ENCODE data around the gene VAT1L.

- TF ChIP-seq, protein P1, sequence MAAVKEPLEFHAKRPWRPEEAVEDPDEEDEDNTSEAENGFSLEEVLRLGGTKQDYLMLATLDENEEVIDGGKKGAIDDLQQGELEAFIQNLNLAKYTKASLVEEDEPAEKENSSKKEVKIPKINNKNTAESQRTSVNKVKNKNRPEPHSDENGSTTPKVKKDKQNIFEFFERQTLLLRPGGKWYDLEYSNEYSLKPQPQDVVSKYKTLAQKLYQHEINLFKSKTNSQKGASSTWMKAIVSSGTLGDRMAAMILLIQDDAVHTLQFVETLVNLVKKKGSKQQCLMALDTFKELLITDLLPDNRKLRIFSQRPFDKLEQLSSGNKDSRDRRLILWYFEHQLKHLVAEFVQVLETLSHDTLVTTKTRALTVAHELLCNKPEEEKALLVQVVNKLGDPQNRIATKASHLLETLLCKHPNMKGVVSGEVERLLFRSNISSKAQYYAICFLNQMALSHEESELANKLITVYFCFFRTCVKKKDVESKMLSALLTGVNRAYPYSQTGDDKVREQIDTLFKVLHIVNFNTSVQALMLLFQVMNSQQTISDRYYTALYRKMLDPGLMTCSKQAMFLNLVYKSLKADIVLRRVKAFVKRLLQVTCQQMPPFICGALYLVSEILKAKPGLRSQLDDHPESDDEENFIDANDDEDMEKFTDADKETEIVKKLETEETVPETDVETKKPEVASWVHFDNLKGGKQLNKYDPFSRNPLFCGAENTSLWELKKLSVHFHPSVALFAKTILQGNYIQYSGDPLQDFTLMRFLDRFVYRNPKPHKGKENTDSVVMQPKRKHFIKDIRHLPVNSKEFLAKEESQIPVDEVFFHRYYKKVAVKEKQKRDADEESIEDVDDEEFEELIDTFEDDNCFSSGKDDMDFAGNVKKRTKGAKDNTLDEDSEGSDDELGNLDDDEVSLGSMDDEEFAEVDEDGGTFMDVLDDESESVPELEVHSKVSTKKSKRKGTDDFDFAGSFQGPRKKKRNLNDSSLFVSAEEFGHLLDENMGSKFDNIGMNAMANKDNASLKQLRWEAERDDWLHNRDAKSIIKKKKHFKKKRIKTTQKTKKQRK (IDR thresholded peaks at IDR 0.05; ENCODE audit: low read depth, low read length) = no peak
- no peak for TF ChIP-seq SRF (IDR thresholded peaks at IDR 0.05; ENCODE audit: low read depth in 2 of 2, low read length in 2 of 2)
- no peak for TF ChIP-seq POLR2A (IDR thresholded peaks at IDR 0.05; ENCODE audit: low read depth, low read length)
- no peak for TF ChIP-seq ZZZ3 (IDR thresholded peaks at IDR 0.05; ENCODE audit: control insufficient read depth, insufficient read length, low read depth)
- TF ChIP-seq, protein P2, sequence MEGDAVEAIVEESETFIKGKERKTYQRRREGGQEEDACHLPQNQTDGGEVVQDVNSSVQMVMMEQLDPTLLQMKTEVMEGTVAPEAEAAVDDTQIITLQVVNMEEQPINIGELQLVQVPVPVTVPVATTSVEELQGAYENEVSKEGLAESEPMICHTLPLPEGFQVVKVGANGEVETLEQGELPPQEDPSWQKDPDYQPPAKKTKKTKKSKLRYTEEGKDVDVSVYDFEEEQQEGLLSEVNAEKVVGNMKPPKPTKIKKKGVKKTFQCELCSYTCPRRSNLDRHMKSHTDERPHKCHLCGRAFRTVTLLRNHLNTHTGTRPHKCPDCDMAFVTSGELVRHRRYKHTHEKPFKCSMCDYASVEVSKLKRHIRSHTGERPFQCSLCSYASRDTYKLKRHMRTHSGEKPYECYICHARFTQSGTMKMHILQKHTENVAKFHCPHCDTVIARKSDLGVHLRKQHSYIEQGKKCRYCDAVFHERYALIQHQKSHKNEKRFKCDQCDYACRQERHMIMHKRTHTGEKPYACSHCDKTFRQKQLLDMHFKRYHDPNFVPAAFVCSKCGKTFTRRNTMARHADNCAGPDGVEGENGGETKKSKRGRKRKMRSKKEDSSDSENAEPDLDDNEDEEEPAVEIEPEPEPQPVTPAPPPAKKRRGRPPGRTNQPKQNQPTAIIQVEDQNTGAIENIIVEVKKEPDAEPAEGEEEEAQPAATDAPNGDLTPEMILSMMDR (IDR thresholded peaks at IDR 0.05 in 2 of 3, conservative IDR thresholded peaks at IDR 0.05 in 1 of 3; ENCODE audit: control insufficient read depth in 2 of 3, extremely low read depth in 1 of 3, insufficient read depth in 1 of 3, low read depth in 3 of 3, low read length in 3 of 3) = no peak
- TF ChIP-seq LARP7 (IDR thresholded peaks at IDR 0.05) = no peak
Observed at GRCh38 chr16:77989846-77990245, 201.5 kb downstream of the VAT1L start.
